GM21526 (cell line): ENCODE results near the gene GRK3.
"Not testable (repeated sequence)": the region's sequence is repeated elsewhere in the genome, so short reads cannot be mapped to it uniquely, and the experiment has no call there.

Experiments
- ATAC-seq: cut with Tn5 transposase; IDR thresholded peaks from one replicate; pipeline ENCODE4 v1.9.1; 2021; ENCODE audit warnings: moderate library complexity; ENCODE audit not compliant: unreplicated experiment, low FRiP score

The GRK3 gene

GRCh38 chr22:25548866-25549464 lies 15.5 kb upstream of the GRK3 start:
- ATAC-seq: no peak

GRCh38 chr22:25551396-25551795 lies 13.1 kb upstream of the GRK3 start:
- ATAC-seq: no peak

GRCh38 chr22:25552405-25552804 lies 12.1 kb upstream of the GRK3 start:
- not testable (repeated sequence) for ATAC-seq

GRCh38 chr22:25553131-25553530 lies 11.3 kb upstream of the GRK3 start:
- ATAC-seq: no peak

GRCh38 chr22:25554238-25554671 lies 10.2 kb upstream of the GRK3 start:
- ATAC-seq: no peak

- ATAC-seq: no peak
These were observed 9.8 kb upstream of the GRK3 start for GRCh38 chr22:25554689-25555088.

GRCh38 chr22:25555586-25555985 lies 8.9 kb upstream of the GRK3 start:
- ATAC-seq: no peak

- no peak for ATAC-seq
These were observed 7.3 kb upstream of the GRK3 start for GRCh38 chr22:25557218-25557617.

GRCh38 chr22:25558341-25558740 lies 6.1 kb upstream of the GRK3 start:
- no peak for ATAC-seq

GRCh38 chr22:25559910-25560309 lies 4.6 kb upstream of the GRK3 start:
- not testable (repeated sequence) for ATAC-seq

GRCh38 chr22:25561182-25561581 lies 3.3 kb upstream of the GRK3 start:
- not testable (repeated sequence) for ATAC-seq

- ATAC-seq: not testable (repeated sequence)
These were observed 2.5 kb upstream of the GRK3 start for GRCh38 chr22:25561927-25562326.

- ATAC-seq: not testable (repeated sequence)
These were observed 1.3 kb upstream of the GRK3 start for GRCh38 chr22:25562966-25563760.

GRCh38 chr22:25563761-25564319 lies 635 bp upstream of the GRK3 start:
- no peak for ATAC-seq

- ATAC-seq: no peak
These were observed 653 bp downstream of the GRK3 start for GRCh38 chr22:25564979-25565677.

GRCh38 chr22:25566186-25566897 lies 1.9 kb downstream of the GRK3 start:
- ATAC-seq: no peak

GRCh38 chr22:25566898-25567235 lies 2.4 kb downstream of the GRK3 start:
- no peak for ATAC-seq

GRCh38 chr22:25567251-25567675 lies 2.8 kb downstream of the GRK3 start:
- ATAC-seq: no peak

- ATAC-seq: not testable (repeated sequence)
These were observed 3.6 kb downstream of the GRK3 start for GRCh38 chr22:25568066-25568465.

- ATAC-seq: no peak
These were observed 4.9 kb downstream of the GRK3 start for GRCh38 chr22:25569361-25569760.

- ATAC-seq: no peak
These were observed 5.5 kb downstream of the GRK3 start for GRCh38 chr22:25569983-25570382.
